Measurements from ENCODE around the gene ATRN.

GRCh38 chr20:3543901-3544507 is 73.2 kb downstream of the ATRN start:
- no peak for TF ChIP-seq POLR2A (IDR thresholded peaks at IDR 0.05; ENCODE audit: low read length)
- no peak for TF ChIP-seq GATA1 (IDR thresholded peaks at IDR 0.05; ENCODE audit: low read depth, low read length)
